K562 (cell line): Measurements from ENCODE around the gene UBFD1. TPM values are rescaled to one million over a fixed set of nuclear protein-coding genes. Genes with fewer than 3 reads are reported as not detected.
A peak's percentile ranks its signal among the peaks of the same experiment; 100 is the strongest.

ENCODE experiments used
- CBX8 ChIP-seq: fragments of 200-600 bp; sonication (generic); IDR thresholded peaks from 2 replicates; pipeline ENCODE4 v1.6.1; 2012; ENCODE audit warnings: borderline replicate concordance, mixed run types, low read depth, mild to moderate bottlenecking, moderate library complexity, mixed read lengths, low read length, control low read depth, inconsistent platforms; ENCODE audit not compliant: poor library complexity, severe bottlenecking; ENCODE audit errors: extremely low read depth
- ESRRA ChIP-seq: fragments of 450-650 bp; IDR thresholded peaks from 2 replicates; pipeline ENCODE4 v1.6.1; 2014; ENCODE audit warnings: low read depth, mild to moderate bottlenecking, moderate library complexity, borderline replicate concordance
- ETS2 ChIP-seq: IDR thresholded peaks from 2 replicates; pipeline ENCODE4 v1.6.1; 2016; ENCODE audit warnings: borderline replicate concordance, missing genetic modification characterization, mild to moderate bottlenecking, moderate library complexity, missing compliant biosample characterization; ENCODE audit not compliant: poor library complexity, severe bottlenecking
- HDAC3 ChIP-seq: fragments of 450-650 bp; IDR thresholded peaks from 2 replicates; pipeline ENCODE4 v1.6.1; 2018; ENCODE audit warnings: borderline replicate concordance, mild to moderate bottlenecking, moderate library complexity; ENCODE audit not compliant: partially characterized antibody
- KDM1A ChIP-seq, 2 experiments: fragments of 450-650 bp; IDR thresholded peaks; 2 replicates each; pipeline ENCODE4 v1.6.1; 2016; ENCODE audit warnings: mild to moderate bottlenecking in 2 of 2
- MEF2A ChIP-seq: IDR thresholded peaks from 2 replicates; pipeline ENCODE4 v1.6.1; 2011; ENCODE audit warnings: low read depth, mild to moderate bottlenecking, low read length, moderate library complexity; ENCODE audit not compliant: control insufficient read depth
- NR2C2 ChIP-seq, 2 experiments: fragments of 200-800 bp in 1 of 2; sonication (Bioruptor generic) in 1 of 2; sonication (generic) in 1 of 2; formaldehyde crosslinking in 1 of 2; IDR thresholded peaks; 2 replicates each; pipeline versions ENCODE4 v1.6.1 to v1.8.0; 2016 to 2022; ENCODE audit warnings: mild to moderate bottlenecking in 1 of 2, missing compliant biosample characterization in 1 of 2, missing genetic modification characterization in 1 of 2, missing genetic modification reagents in 1 of 2
- PHF21A ChIP-seq: fragments of 450-650 bp; IDR thresholded peaks from 2 replicates; pipeline ENCODE4 v1.6.1; 2017; ENCODE audit warnings: low read depth, borderline replicate concordance
- POLR2AphosphoS5 ChIP-seq: IDR thresholded peaks from 2 replicates; pipeline ENCODE4 v1.6.1; 2011; ENCODE audit warnings: mild to moderate bottlenecking, low read depth, low read length, moderate library complexity; ENCODE audit not compliant: control insufficient read depth, insufficient read depth
- SMAD4 ChIP-seq: fragments of 250-450 bp; sonication (Bioruptor Pico); conservative IDR thresholded peaks from 2 replicates; pipeline ENCODE4 v1.8.0; 2021; ENCODE audit warnings: inconsistent platforms, mild to moderate bottlenecking, moderate library complexity
- SMARCA5 ChIP-seq: fragments of 450-650 bp; IDR thresholded peaks from 2 replicates; pipeline ENCODE4 v1.6.1; 2016
- ZBTB2 ChIP-seq: fragments of 450-650 bp; IDR thresholded peaks from 2 replicates; pipeline ENCODE4 v1.6.1; 2016; ENCODE audit warnings: antibody characterized with exemption
- ZFP1 ChIP-seq: fragments of 450-650 bp; formaldehyde crosslinking; IDR thresholded peaks from 2 replicates; pipeline ENCODE4 v1.4.0; 2020; ENCODE audit warnings: mild to moderate bottlenecking, mixed read lengths
- ZNF449 ChIP-seq: fragments of 250-450 bp; sonication (Bioruptor Pico); IDR thresholded peaks from 2 replicates; pipeline ENCODE4 v1.8.0; 2022; ENCODE audit warnings: moderate library complexity, mild to moderate bottlenecking, inconsistent platforms
- ZNF57 ChIP-seq: fragments of 450-650 bp; formaldehyde crosslinking; IDR thresholded peaks from 2 replicates; pipeline ENCODE4 v1.4.0; 2020; ENCODE audit warnings: mild to moderate bottlenecking, moderate library complexity
- ZNF639 ChIP-seq, 2 experiments: fragments of 200-800 bp in 1 of 2; sonication (Bioruptor generic) in 1 of 2; sonication (generic) in 1 of 2; formaldehyde crosslinking in 1 of 2; IDR thresholded peaks in 1 of 2; conservative IDR thresholded peaks in 1 of 2; 2 replicates each; pipeline versions ENCODE4 v1.5.0 to v1.6.1; 2016 to 2020; ENCODE audit warnings: missing compliant biosample characterization in 1 of 2, missing genetic modification characterization in 1 of 2, missing genetic modification reagents in 1 of 2
- ZNF740 ChIP-seq, 3 experiments: fragments of 200-800 bp in 1 of 3; sonication (Bioruptor generic) in 1 of 3; sonication (generic) in 1 of 3; formaldehyde crosslinking in 1 of 3; IDR thresholded peaks; 2 replicates each; pipeline versions ENCODE4 v1.6.1 to v1.8.0; 2016 to 2022; ENCODE audit warnings: mild to moderate bottlenecking in 2 of 3, missing compliant biosample characterization in 2 of 3, missing genetic modification characterization in 2 of 3, missing genetic modification reagents in 1 of 3
- polyA plus RNA-seq, 8 experiments: library from polyadenylated mRNA; depleted of rRNA in 4 of 8; stranded (reverse) in 5 of 8; unstranded in 3 of 8; fragments of >200 nt; fragmentation: Nextera tagmentation in 2 of 8; fragmentation: Illumina TruSeq in 1 of 8; extraction: Ambion mirVana in 2 of 8; extraction: Trizol in 1 of 8; gene quantifications; 2 replicates each; pipeline versions ENCODE4 v1.2.1 to v1.2.3, GENCODE V29; 2011 to 2014; ENCODE audit warnings: inconsistent platforms in 1 of 8, missing spikeins in 1 of 8
- total RNA-seq, 7 experiments: library from RNA; depleted of rRNA in 6 of 7; stranded (reverse); fragments of >200 nt in 6 of 7; fragmentation: Illumina TruSeq in 2 of 7; extraction: Trizol in 2 of 7; gene quantifications; 2 replicates each; pipeline versions ENCODE4 v1.2.1 to v1.2.3, GENCODE V29; 2011 to 2021; ENCODE audit warnings: low replicate concordance in 1 of 7

UBFD1 gene
- total and polyA plus RNA-seq, 9 of the 15 experiments (the other 6 are each of a cell fraction or from before 2014, with no cell fraction given), result 10.7 to 66.2 (median 34.0) TPM

GRCh38 chr16:23510164-23510914 is 47.2 kb upstream of the UBFD1 start, which contains the start of gene GGA2 (continued):
- TF ChIP-seq ETS2 (no peak), NR2C2 (CRISPR knock-in tag; IDR thresholded peaks at IDR 0.05) (no peak), NR2C2 (tag; IDR thresholded peaks at IDR 0.05) (no peak), HDAC3 (no peak), MEF2A (no peak), ZNF639 (CRISPR knock-in tag; conservative IDR thresholded peaks at IDR 0.05 in 1 of 2, IDR thresholded peaks at IDR 0.05 in 1 of 2) (no peak), ZNF57 (CRISPR knock-in tag) (no peak), CBX8 (no peak), ZNF449 (no peak), ZNF740 (CRISPR knock-in tag; IDR thresholded peaks at IDR 0.05) (peak; percentile 95), ZNF740 (tag; IDR thresholded peaks at IDR 0.05) (peak in 1 of 2 experiments; percentile 84; a peak in 2 of 4 replicates), ZBTB2 (no peak), SMAD4 (CRISPR knock-in tag) (peak; percentile 57; the same call in 1 of the 2 replicates), PHF21A (no peak), SMARCA5 (no peak), KDM1A (IDR thresholded peaks at IDR 0.05) (peak in 1 of 2 experiments; percentile 31; a peak in 1 of 4 replicates), ESRRA (peak; percentile 45; the same call in 1 of the 2 replicates), ZFP1 (CRISPR knock-in tag) (no peak), POLR2AphosphoS5 (peak; percentile 70; the same call in 1 of the 2 replicates)
